SHP77 treated with DMSO at 0.1 percent for 48 hours (cell line): Measurements from ENCODE around the gene TFPI.
"Not testable (repeated sequence)": the region's sequence is repeated elsewhere in the genome, so short reads cannot be mapped to it uniquely, and the experiment has no call there.

Experiments
- DNase-seq: peaks from one replicate; lab custom pipeline; 2025; lab: John Stamatoyannopoulos, UW

The TFPI gene

GRCh38 chr2:187552828-187553681 is 1.2 kb downstream of the TFPI start:
- DNase-seq: no peak

GRCh38 chr2:187552381-187552780 is 1.9 kb downstream of the TFPI start:
- DNase-seq: no peak

- DNase-seq: no peak
Measured at GRCh38 chr2:187550857-187551256, 3.4 kb downstream of the TFPI start.

GRCh38 chr2:187549951-187550555 is 4.2 kb downstream of the TFPI start:
- no peak for DNase-seq

- DNase-seq: no peak
Measured at GRCh38 chr2:187549193-187549592, 5.0 kb downstream of the TFPI start.

- no peak for DNase-seq
Measured at GRCh38 chr2:187548656-187549055, 5.6 kb downstream of the TFPI start.

GRCh38 chr2:187547353-187547979 is 6.8 kb downstream of the TFPI start:
- no peak for DNase-seq

GRCh38 chr2:187546762-187547333 is 7.4 kb downstream of the TFPI start:
- DNase-seq: no peak

GRCh38 chr2:187545238-187545751 is 8.9 kb downstream of the TFPI start:
- no peak for DNase-seq

GRCh38 chr2:187544371-187545080 is 9.7 kb downstream of the TFPI start:
- DNase-seq: no peak

- DNase-seq: no peak
Measured at GRCh38 chr2:187543488-187543887, 10.7 kb downstream of the TFPI start.

GRCh38 chr2:187542123-187542522 is 12.1 kb downstream of the TFPI start:
- no peak for DNase-seq

GRCh38 chr2:187541086-187542085 is 12.8 kb downstream of the TFPI start:
- DNase-seq: no peak

- not testable (repeated sequence) for DNase-seq
Measured at GRCh38 chr2:187538222-187538621, 16.0 kb downstream of the TFPI start.

- DNase-seq: not testable (repeated sequence)
Measured at GRCh38 chr2:187535381-187535780, 18.9 kb downstream of the TFPI start.

- no peak for DNase-seq
Measured at GRCh38 chr2:187532333-187533120, 21.7 kb downstream of the TFPI start.

- DNase-seq: no peak
Measured at GRCh38 chr2:187529977-187530721, 24.1 kb downstream of the TFPI start.

GRCh38 chr2:187529248-187529976 is 24.8 kb downstream of the TFPI start:
- DNase-seq: no peak
